22Rv1 (cell line): Measurements from ENCODE around the gene COA3.
A peak's percentile ranks its signal among the peaks of the same experiment; 100 is the strongest.

Experiments used
- H3K27ac ChIP-seq: fragments of 450-650 bp; 2 replicates; pipeline ENCODE4 v1.5.1; 2017
- CTCF ChIP-seq: fragments of 450-650 bp; IDR thresholded peaks from 2 replicates; pipeline ENCODE4 v1.5.1; 2017; ENCODE audit warnings: mild to moderate bottlenecking
- ZFX ChIP-seq: fragments of 450-650 bp; IDR thresholded peaks from 2 replicates; pipeline ENCODE4 v1.6.1; 2017; ENCODE audit warnings: antibody characterized with exemption, borderline replicate concordance

COA3 gene

DNA sequence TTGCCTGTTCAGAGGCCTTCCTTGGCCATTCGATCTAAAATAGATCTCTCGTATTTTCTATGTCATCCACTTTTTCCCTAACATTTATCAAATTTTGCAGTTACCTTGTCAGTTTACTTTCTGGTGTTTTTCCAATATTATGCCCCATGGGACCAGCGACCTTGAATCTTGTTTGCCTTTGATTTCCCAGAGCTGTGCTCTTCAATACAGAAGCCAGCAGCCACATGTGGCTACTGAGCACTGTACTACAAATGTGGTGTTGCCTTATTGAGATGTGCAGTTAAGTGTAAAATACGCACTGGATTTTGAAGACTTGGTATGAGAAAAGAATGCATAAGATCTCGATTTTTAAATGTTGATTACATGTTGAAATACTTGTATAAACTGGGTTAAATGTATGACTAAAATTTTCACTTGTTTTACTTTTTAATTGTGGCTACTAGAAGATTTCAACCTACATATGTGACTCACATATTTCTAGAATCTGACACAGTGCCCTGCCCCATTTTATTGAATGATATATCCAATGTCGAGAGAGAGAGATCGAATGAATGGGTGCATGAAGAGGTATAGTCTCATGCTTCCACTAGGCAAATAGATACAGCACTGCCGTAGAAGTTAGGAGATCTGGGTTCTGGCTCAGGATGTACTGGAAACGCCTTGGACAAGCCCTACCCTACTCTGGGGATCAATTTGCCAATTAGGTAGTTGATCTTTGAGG, 33.9 kb upstream of the COA3 start:
- no peak for TF ChIP-seq ZFX
- peak overlapping the region; percentile 70 for H3K27ac ChIP-seq

- no peak overlapping the region for H3K27ac ChIP-seq
- TF ChIP-seq CTCF (no peak), ZFX (no peak)
These were observed 32.5 kb upstream of the COA3 start for GRCh38 chr17:42830971-42831370.

- TF ChIP-seq ZFX (no peak), CTCF (no peak)
- H3K27ac ChIP-seq: no peak overlapping the region
These were observed 29.0 kb upstream of the COA3 start for GRCh38 chr17:42827472-42827871.

DNA sequence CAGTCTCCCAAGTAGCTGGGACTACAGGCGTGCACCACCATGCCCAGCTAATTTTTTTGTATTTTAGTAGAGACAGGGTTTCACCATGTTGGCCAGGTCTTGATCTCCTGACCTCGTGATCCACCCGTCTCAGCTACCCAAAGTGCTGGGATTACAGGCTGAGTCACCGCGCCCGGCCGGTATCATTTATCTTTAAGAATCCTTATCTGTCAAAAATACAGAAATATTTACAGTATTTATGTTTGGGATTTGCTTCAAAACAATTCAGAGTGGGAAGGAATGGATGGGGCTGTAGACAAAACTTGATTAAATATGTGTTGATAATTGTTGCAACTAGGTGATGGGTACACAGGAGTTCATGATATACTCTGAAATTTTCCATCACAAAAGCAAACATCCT, 22.7 kb upstream of the COA3 start:
- no peak for TF ChIP-seq CTCF
- TF ChIP-seq ZFX: no peak
- no peak overlapping the region for H3K27ac ChIP-seq

DNA sequence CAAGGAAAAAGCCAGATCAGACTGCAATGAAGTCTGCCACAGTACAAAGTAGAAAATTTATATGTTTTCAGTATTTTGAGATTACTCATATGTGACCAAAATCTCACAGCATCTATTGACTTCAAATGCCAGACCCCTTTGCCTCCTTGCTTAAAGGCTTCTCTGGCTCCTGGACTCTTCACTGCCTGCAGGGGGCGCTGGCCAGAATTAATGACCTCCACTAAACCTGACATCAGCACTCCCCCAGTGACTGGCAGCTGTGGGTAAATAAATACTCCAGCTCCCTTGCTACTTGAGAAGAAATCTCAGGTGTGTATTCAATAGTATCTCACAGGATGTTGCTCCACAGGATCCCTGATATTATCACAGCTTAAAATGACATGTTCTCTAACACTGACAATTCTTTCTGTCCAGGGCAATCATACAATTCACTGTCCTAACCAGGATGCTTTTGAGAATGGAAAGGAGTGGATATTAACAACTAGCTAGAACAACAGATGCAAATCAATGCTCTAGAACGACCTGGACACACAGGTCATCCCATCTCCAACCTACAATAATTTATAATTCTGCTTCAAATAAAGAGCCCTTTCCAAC, 21.5 kb upstream of the COA3 start:
- TF ChIP-seq CTCF: peak; percentile 88
- no peak for TF ChIP-seq ZFX
- no peak overlapping the region for H3K27ac ChIP-seq

DNA sequence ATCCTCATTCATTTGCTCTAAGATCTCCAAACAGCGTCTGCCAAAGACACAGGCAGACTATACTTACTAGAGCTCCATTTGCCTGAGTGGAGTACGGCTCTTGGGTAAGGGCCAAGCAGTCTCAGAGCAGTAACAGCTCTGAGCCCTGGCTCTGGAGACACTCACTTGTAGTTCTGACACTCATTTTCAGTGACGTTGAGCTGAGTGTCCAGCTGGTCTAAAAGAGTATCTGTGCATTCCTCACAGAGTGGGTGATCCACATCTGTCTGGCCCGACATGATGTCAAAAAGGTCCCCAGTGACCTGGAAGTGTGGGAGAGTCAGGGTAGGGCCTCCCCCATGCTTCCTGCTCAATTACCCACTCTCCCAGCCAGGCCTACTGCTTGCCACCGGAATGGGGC, 19.9 kb upstream of the COA3 start:
- H3K27ac ChIP-seq: no peak overlapping the region
- no peak for TF ChIP-seq ZFX
- no peak for TF ChIP-seq CTCF

DNA sequence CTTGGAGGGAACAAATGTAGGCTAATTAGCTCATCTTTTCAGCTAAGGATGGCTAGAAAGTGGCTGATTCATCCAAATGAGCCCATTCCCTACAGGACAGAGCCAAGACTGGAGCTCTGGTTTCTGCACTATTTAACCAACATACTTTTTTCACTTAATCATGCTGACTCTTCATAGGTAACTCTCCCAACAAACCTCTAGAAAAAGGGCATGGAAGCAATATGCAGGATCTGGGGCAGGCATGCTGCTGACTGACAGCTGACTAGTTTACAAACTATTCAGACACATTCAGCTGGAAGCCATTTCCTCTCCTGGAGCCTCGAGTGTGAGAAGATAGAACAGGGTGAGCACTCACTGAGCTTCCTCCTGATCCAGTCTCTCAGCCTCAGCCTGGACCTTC, 19.4 kb upstream of the COA3 start:
- TF ChIP-seq CTCF (no peak), ZFX (no peak)
- H3K27ac ChIP-seq: no peak overlapping the region
